GM18867 (cell line): Measurements from ENCODE around the gene ENDOU.

ENCODE experiments used
- ATAC-seq: cut with Tn5 transposase; IDR thresholded peaks from one replicate; pipeline ENCODE4 v1.9.1; 2021; ENCODE audit warnings: mild to moderate bottlenecking, moderate library complexity; ENCODE audit not compliant: unreplicated experiment

Gene ENDOU

DNA sequence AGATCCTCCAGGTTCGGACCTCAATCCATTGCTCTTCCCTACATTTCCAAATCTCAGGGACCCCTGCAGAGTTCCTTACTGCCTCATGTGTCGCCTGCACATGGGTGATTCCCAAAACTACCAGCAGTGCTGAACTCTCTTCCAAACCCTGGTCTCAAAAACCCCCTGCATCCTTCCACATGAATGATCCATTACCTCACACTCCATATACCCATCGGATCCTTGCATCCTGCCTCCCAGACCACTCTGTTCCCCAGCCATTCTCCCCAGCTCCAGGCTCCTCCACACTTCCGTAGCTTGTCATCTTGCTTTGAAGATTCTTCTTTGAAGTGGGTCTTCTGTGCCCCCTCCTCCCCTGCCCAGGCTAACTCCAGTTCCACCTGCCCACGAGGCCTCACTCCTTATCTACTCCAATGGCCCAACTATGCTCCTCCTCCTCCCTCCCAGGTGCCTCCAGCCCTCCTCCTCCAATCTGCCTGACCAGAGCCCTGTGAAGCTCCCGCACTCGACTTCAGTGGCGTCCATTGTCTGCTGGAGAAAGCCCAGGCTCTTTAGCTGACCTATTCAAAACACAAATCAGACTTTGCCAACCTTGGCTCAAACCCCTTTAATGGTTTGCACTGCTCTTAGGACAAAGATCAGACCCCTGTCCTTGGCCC, 19.6 kb upstream of the ENDOU start:
- ATAC-seq = no peak

DNA sequence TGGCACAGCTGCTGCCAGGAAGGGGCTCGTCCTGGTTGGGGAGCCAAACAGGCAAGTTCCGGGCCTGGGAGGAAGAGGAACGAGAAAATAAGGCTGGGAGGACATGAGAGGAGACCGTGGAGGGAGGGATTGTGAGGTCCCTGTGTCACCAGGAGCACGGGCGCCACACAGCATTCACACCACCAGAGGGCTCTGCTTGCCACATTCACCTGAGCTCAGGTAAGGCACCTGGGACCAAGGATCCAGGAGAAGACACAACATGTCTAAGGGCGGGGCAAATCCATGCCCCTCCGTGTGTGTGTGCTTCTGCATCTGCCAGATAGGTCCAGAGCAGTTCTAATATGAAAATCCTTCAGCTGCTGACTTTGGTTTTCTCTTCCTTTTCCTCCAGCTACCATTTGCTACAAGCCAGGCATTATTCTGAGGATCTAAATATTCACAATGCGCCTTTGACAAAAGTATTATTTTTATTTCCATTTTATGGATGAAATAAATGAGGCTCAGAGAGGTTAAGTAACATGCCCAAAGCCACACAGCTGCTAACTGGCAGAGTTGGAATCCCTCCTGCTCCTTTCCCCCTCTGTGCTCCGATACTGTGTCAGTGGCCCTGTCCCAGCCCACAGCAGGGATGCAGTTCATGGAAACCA, 18.8 kb upstream of the ENDOU start:
- ATAC-seq = no peak

DNA sequence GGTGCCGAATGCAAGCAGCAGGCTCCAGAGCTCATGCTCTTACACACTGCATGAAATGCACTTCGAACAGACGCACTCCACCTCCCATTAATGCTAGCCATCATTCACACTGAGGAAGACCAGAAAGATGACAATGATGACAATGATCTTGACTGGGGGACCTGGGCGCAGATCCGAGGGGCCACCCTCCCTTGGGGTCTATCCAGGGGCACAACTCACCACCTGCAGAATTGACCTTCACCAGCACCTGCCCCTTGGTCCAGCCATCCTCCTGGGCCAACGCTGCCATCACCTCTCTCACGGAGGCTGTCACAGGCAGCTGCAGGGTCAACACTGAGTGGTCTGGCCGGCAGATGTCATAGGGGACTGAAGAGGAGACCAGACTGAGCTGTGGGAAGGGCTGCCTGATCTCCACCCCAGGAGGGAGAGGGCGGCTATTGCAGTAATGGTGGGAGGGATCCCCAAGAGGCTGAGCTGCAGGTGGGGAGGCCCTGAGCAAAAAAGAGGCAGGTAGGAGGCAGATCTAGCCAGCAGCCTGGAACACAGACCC, 18.1 kb upstream of the ENDOU start:
- ATAC-seq = no peak

DNA sequence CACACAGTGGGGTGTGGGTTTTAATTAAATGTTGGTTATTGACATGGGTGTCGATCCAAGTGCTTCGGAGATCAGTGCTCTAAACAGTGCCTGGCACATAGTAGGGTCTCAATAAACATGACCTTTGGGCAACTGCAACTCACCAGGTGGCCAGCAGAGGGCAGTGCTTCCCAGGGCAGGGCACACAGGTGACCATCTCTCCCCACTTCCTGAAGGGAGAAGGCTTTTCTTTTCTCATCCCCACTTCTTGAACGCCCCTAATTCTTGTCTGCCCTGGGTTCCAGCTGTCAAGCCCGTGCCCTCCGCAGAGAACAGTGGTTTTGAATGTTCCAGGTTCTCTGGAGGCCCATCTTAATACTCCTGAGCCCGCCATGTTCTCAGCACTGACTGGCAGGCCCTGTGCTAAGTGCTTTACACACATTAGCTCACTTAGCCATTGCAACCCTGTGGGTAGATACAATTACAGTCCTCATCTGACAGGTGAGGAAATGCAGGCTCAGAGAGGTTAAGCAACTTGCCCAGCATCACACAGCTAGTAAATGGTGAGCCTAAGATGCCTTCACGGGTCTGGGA, 17.0 kb upstream of the ENDOU start:
- ATAC-seq = no peak

DNA sequence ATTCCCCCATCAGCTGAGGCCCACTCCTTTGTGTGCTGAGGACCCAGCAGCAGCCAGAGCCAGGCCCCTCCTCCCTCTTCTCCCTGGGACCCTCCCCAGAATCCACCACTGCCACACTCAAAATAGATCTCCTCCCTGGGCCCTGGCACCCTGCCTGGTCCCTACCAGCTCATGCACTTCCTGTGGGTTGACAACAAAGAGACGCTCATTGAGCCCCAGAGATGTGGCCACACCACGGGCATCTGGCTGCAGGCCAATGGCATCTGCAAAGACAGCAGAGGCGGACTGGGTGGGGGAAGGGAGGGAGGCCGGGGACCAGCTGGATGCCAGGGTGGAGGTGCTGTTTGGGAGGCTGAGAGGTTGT, 16.0 kb upstream of the ENDOU start:
- ATAC-seq = peak; percentile 48

DNA sequence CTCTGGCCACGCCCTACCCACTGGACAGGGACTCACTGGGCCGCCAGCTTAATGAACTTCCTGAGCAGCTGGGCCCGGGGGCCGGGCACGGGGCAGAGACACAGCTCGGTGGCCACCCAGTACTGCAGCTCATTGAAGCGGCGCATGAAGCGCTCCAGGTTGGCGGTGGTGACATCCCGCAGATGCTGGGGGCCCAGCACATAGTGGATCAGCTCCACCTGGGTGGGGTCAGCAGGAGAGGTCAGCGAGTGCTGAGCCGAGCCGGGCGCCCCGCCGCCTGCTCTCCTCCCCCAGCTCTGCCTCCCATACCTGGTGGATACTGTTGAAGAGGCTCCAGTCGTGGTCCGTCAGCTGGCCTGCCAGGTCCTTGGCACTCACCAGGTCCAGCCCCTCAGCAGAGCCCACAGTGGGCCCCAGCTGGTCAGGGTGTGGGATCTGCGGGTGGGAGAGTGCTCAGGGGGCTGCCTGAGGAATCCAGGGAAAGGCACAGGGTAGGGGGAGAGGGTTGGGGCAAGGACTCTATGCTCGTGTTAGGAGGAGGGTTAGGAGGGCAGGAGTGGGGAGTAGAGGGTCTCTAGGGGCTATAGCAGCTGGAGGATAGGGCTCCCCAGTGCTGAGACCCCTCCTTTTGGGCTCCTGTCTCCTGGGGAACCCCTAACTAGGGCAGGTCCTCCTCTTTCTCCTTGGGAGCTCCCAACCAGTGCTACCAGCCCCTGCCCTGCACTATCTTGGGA, 15.5 kb upstream of the ENDOU start:
- ATAC-seq = peak; percentile 53

DNA sequence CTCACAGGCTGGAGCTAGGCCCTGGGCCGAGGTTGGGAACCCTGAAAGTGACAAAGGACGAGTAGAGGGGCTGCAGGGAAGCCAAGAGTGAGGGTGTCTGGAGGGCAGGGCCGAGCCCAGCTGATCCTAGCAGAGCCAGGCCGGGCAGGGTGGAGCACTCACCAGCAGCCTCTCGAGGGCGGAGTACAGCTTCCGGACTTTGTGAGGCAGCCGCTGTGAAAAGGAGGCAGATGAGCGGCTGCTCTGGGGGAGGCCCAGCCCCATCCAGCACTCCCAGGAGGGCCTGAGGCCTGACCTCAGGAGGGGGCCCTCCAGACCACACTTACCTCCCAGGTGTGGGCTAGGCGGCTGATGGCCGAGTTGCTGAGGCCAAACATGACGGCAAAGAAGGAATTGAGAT, 14.7 kb upstream of the ENDOU start:
- peak; percentile 54 for ATAC-seq

DNA sequence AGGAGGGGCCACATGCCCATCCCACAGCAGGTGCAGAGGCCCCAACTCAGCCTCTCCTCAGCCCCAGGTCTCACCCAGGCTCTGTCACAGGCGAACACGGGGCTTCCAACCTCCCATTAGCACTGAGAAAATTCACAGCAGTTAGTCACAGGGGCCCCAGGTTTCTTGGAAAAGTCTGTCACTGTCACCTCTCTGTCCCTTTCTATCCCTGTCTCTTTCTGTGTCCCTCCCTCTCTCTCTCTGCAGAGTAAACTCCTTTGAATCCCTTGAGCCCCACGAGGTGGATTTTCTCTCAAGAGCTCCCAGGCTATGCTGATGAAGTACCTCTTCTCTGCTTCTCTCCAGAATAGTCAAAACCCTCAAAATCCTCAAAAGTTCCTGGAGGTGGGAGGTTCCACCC, 14.0 kb upstream of the ENDOU start:
- no peak for ATAC-seq

DNA sequence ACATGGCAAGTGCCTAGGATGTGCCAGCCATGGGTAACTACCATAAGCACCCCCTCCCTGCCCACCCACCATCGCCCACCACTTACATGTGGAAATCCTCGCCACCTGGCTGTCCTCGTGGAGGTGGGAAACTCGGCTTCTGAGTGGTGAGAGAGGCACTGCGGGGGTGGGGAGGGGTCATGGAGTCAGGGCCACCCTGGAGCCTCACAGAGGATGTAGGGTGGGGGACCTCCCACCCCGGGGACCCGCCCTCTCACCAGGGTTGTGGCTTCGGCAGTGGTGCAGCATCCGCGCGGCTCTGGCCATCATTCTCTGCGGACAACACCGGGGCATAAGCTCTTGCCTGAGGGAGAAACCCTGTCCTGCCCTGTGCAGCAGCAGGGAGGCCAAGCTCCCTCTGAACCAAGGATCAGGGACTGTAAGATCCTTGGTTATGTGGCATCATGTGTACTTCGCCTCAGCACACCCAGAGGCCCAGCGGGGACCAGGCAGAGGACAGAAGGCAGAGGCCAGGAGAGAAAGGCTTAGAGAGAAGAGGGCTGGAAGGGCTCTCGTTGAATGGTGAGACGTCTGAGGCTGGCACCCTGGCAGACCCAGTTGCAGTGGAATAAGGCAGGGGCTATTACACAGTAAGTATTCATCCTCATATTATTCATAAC, 12.8 kb upstream of the ENDOU start:
- no peak for ATAC-seq

DNA sequence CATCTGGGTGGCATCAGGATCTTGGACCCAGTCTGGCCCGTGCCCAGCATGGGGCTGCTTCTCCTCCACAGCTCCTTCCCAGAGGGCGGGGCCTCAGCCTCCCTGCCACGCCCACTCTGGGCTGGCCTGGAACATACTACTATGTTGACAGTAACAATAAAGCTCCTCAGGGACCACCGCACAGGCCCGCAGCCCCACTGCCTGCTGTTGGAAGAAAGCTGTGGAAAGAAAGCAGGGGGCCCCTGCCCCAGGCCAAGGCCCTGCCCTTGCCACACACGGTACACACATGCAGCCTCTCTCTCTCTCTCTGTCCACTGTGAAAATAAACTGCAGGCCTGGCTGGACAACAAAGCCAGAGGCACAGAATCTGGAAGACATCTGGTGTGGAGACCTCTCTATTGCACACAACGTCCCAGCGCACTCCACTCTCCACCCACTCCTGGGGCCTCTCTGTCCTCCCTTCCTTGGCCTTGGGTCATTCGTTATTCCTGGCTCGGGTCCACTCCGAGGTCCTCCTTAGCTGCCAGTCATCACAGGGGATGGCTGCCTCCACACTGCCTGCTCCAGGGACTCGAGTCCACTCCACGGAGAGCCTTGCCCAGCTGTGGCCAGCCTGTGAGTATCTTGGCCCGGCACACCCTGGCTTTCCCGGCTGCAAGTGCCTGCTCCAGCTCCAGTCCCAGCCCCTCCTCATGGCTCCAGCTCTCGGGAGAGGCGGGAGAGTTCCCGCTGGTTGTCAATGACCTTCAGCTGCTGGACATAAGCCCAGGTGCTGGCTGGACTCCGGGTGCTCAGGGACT, 11.8 kb upstream of the ENDOU start:
- no peak for ATAC-seq

DNA sequence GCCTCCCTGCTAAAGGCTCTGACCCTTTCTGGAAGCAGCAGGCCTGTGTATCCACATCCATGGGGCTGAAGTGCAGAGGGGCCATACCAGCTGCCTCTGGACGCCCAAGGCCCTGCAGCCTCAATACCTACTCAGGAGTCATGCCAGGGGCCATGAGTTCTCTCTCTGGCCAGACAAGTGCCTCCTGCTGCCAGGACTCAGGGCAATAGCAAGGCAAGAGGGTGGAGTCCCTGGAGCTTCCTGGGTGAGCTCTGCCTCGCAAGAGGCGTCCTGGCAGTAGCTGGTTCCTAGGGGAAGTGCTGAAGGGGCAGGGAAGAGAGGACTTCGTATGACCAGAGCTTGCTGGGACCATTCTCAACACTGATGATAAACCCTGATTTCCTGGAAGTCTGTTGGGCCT, 10.9 kb upstream of the ENDOU start:
- no peak for ATAC-seq

DNA sequence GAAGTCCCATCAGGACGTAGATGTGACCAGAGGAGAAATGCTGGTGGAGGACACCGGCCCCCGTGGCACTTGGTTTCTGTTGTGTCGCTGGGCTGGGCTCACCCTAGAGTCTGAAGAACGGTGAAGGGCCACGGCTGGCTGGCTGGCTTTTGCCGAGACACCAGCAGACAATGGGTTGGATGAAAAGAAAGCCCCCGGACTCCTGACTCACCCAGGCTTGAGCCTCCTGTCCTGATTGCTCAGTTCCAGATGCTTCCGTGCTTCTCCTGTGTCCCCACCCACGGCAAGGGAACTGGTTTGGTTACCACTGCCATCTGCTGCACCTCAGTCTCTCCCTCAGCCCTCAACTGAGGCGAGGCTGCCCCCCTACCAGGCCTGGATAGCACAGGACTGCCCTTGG, 10.4 kb upstream of the ENDOU start:
- no peak for ATAC-seq

DNA sequence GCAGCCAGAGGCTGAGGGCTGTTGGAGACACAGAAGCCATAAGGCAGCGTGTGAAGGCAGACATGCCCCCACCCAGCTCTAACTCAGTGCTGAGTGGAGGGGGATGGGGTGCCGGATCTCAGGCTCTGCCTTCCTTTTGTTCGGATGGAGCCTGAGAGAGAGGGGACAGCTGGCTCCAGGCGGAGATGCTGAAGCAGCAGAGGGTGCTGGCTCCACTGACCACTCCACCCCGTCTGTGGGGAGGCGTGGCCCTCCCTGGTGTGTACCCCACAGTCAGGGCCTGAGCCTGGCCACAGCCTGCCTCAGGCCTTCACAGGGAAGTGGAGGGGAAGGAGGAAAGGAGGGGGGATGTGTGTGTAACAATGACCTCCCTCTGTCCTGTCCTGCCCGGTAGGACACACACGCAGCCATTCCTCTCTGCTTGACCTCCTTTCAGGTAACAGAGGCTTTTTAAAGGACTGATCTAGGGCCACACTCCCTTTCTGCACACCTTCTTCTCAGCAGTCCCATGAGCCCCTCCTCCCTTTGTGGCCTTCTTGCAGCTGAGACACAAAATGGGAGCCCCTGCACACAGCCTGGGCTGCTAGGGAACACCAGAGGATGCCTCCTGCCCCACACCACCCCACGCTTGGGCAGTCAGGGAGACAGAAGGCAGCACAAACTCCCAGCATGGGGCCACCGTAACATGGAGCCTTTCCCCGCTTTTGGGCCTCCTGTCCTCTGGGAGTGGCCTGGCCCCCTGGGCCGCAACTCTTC, 9.6 kb upstream of the ENDOU start:
- no peak for ATAC-seq

DNA sequence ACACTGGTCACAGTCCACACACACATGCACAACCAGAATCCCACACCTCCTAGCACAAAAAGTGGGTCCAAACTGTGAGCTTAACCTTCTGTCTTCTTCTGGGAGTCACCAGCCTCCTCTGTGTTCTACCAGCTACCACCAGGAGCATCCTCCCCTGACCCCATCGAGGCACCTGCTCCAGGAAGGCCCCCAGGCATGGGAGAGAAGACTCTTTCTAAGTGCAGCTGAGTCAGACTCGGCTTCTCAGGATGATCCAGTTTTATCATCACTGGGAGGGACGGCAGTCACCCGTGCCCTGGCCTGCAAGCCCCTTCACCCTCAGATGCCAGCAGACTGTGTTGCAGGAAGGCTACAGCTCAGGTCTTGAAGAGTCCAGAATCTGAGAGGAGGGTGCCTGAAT, 7.9 kb upstream of the ENDOU start:
- no peak for ATAC-seq

DNA sequence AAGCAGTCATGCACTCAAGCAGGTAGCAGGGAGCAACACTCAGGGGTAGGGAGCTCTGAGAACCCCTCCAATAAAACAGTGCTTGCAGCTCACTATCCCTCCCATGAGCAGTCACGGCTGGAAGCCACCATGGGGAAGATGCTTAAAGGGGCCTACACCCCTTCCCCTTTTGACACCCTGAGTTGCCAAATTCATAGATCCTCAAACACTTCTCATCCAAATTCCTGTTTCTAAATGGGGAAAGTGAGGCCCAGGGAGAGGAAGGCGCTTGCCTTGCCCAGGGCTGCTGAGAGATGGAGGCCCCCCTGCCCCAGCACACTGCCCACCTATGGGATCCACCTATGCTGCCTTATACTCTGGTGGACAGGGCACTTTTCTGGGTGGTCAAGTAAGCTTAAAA, 7.2 kb upstream of the ENDOU start:
- ATAC-seq = no peak

DNA sequence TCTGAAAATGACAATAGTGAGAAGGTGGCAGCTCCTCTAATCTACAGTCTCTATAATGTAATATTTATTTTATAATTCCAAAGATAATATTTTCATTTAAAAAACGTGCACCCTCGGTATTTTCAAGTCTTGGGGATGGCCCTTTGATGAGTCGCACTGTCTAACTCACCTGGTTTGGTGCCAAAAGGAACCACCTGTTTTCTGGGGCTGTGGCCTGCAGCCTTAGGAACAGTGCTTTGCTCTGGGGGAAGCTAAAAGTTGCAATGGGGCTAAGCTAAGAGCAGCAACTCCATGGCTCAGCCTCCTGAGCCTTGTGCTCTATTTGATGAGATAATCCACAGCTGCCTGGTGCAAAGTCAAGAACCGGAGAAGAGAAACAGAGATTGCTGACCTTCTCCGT, 6.4 kb upstream of the ENDOU start:
- ATAC-seq = no peak

DNA sequence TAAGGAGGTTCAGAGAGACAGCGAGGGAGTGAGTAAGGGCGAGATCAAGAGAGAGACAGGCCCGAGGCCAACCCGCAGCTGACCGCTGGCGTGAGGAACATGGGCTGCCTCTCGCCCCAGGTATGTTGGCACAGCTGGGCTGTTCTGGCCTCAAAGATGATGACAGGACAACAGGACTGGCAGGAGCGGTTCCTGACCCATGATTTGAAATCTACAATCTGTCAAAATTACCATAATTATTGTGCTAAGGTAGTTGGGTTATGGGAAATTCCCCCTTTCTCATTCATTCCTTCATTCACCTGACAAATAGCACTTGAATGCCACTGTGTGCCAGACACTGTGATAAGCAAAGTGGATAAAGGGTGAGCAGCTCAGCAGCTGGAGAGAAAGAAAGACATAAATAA, 5.1 kb upstream of the ENDOU start:
- no peak for ATAC-seq

DNA sequence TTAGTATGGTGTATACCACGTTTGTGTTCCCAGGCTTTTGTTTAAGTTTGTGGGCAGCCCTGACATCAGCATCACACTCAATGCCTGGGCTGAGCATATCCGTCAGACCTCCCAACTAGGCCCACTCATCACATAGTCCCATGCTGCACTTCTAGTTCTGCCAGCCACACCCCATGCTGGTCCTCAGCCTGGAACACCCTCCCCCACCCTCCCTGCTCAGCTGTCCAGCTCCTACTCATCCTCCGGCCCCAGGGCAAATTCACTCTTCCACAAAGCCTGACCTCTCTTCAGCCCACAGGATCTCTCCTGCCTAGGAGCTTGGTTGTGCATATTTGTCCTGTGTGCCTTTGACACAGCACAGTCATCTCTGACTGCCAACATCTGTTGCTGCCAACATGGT, 3.9 kb upstream of the ENDOU start:
- no peak for ATAC-seq

DNA sequence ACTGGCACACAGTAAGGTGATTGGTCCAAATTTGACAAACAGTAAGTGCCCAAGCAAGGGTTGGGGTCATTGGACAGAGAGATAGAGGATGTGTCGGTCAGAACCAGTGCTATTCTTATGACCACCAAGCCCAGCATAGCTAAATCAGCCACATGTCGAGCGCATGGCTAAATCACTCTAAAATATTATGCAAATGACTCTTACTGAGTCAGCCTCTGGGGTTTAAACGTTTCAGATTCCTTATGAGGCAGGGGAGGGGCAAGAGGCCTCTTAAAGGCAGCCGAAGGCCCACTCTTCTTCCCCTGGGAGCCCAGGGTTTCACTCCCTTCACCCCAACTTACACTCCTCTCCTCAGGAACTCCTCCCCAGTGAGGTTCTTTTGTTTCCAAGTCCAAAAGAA, 603 bp upstream of the ENDOU start:
- peak; percentile 95 for ATAC-seq
